HepG2 (cell line): ENCODE measurements around the gene GPLD1. TPM values are rescaled to one million over a fixed set of nuclear protein-coding genes. Genes with fewer than 3 reads are reported as not detected.

Experiments used
- KLF6 ChIP-seq: IDR thresholded peaks from 2 replicates; pipeline ENCODE4 v1.8.0; 2016; ENCODE audit warnings: missing biosample characterization, missing genetic modification reagents
- SOX6 ChIP-seq, 2 experiments: fragments of 450-650 bp in 1 of 2; sonication (generic) in 1 of 2; formaldehyde crosslinking in 1 of 2; IDR thresholded peaks; 2 replicates each; pipeline versions ENCODE4 v1.4.0 to v1.6.1; 2017 to 2020; ENCODE audit warnings: antibody characterized with exemption in 1 of 2, mild to moderate bottlenecking in 1 of 2, missing genetic modification reagents in 1 of 2
- SYNCRIP ChIP-seq: fragments of 200-400 bp; formaldehyde crosslinking; IDR thresholded peaks from 2 replicates; pipeline ENCODE4 v1.6.1; 2018; ENCODE audit warnings: mild to moderate bottlenecking, low read depth, low read length; ENCODE audit not compliant: insufficient read depth
- YEATS4 ChIP-seq: sonication (generic); formaldehyde crosslinking; IDR thresholded peaks from 2 replicates; pipeline ENCODE4 v1.4.0; 2020; ENCODE audit warnings: missing genetic modification reagents, borderline replicate concordance
- ZNF276 ChIP-seq: sonication (generic); formaldehyde crosslinking; IDR thresholded peaks from 2 replicates; pipeline ENCODE4 v1.4.0; 2020; ENCODE audit warnings: mild to moderate bottlenecking, low read depth, missing genetic modification reagents
- ZNF318 ChIP-seq: sonication (generic); formaldehyde crosslinking; IDR thresholded peaks from 2 replicates; pipeline ENCODE4 v1.4.0; 2020; ENCODE audit warnings: mild to moderate bottlenecking, missing genetic modification reagents
- ZNF749 ChIP-seq: sonication (generic); formaldehyde crosslinking; IDR thresholded peaks from 2 replicates; pipeline ENCODE4 v1.8.0; 2022; ENCODE audit warnings: mild to moderate bottlenecking, missing genetic modification reagents, moderate library complexity, borderline replicate concordance
- polyA plus RNA-seq, 8 experiments: library from polyadenylated mRNA; depleted of rRNA in 3 of 8; stranded (reverse) in 7 of 8; unstranded in 1 of 8; fragments of >200 nt; fragmentation: Illumina TruSeq in 4 of 8; extraction: Trizol in 4 of 8; gene quantifications; 2 replicates each; pipeline versions ENCODE4 v1.2.1 to v1.2.3, GENCODE V29; 2011 to 2016; ENCODE audit warnings: low read depth in 4 of 8, missing spikeins in 1 of 8, mixed read lengths in 1 of 8; ENCODE audit not compliant: insufficient read depth in 1 of 8
- total RNA-seq, 5 experiments: library from RNA; depleted of rRNA; stranded (reverse); fragments of >200 nt; fragmentation: Illumina TruSeq; extraction: Trizol; gene quantifications; 2 replicates each; pipeline ENCODE4 v1.2.3, GENCODE V29; 2016; ENCODE audit warnings: low read depth in 1 of 5
- TF ChIP-seq, protein P1 (sequence below): sonication (generic); formaldehyde crosslinking; IDR thresholded peaks from 2 replicates; pipeline ENCODE4 v1.4.0; 2020; ENCODE audit warnings: missing genetic modification reagents

GPLD1 gene
- total and polyA plus RNA-seq, 2 of the 13 experiments (the other 11 are each of a cell fraction or from before 2014, with no cell fraction given) = 6.2 to 7.6 TPM

DNA sequence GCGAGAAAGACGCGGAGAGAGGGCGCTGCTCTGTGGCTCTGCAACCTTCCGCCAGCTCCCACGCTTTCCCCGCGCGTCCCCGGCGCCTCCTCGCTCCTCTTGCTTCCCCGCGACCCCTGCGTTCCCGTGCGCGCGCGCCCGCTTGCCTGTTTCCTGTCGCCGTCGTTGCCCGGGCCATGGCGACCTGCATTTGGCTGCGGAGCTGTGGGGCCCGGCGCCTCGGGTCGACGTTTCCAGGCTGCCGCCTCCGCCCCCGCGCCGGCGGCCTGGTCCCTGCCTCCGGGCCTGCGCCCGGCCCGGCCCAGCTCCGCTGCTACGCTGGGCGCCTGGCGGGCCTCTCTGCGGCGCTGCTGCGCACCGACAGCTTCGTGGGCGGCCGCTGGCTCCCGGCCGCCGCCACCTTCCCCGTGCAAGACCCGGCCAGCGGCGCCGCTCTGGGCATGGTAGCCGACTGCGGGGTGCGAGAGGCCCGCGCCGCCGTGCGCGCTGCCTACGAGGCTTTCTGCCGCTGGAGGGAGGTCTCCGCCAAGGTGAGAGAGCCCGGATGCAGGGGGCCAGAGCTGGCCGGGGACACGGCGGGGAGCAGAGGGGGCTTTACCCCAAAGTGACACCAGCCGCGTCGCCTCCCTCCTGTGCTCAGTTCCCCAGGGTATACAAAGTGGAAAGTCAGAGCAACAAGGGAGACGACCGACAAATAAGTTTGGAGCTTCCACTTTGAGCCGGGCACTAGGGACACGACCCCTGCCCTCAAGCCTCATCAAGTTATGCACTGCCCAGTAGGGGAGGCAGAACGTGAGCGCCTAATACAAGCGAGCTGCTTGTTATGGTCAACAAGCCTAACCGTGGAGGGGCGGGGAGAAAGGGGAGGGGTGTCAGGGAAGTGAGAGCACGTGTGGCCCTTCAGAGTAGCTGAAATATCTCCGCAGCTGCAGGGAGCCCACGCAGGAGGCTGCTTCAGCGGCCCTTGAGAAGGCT is 5.7 kb upstream of the GPLD1 start, which contains the start of gene ALDH5A1 (continued):
- TF ChIP-seq ZNF276 (peak; percentile 69; the same call in 1 of the 2 replicates), ZNF318 (CRISPR knock-in tag) (peak; percentile 56; the same call in 1 of the 2 replicates), YEATS4 (CRISPR knock-in tag) (peak; percentile 97), KLF6 (CRISPR knock-in tag) (peak; percentile 72), SOX6 (IDR thresholded peaks at IDR 0.05) (no peak), SOX6 (CRISPR knock-in tag; IDR thresholded peaks at IDR 0.05) (peak; percentile 8), ZNF749 (peak; percentile 35; the same call in 1 of the 2 replicates), SYNCRIP (no peak)
- TF ChIP-seq, protein P1, sequence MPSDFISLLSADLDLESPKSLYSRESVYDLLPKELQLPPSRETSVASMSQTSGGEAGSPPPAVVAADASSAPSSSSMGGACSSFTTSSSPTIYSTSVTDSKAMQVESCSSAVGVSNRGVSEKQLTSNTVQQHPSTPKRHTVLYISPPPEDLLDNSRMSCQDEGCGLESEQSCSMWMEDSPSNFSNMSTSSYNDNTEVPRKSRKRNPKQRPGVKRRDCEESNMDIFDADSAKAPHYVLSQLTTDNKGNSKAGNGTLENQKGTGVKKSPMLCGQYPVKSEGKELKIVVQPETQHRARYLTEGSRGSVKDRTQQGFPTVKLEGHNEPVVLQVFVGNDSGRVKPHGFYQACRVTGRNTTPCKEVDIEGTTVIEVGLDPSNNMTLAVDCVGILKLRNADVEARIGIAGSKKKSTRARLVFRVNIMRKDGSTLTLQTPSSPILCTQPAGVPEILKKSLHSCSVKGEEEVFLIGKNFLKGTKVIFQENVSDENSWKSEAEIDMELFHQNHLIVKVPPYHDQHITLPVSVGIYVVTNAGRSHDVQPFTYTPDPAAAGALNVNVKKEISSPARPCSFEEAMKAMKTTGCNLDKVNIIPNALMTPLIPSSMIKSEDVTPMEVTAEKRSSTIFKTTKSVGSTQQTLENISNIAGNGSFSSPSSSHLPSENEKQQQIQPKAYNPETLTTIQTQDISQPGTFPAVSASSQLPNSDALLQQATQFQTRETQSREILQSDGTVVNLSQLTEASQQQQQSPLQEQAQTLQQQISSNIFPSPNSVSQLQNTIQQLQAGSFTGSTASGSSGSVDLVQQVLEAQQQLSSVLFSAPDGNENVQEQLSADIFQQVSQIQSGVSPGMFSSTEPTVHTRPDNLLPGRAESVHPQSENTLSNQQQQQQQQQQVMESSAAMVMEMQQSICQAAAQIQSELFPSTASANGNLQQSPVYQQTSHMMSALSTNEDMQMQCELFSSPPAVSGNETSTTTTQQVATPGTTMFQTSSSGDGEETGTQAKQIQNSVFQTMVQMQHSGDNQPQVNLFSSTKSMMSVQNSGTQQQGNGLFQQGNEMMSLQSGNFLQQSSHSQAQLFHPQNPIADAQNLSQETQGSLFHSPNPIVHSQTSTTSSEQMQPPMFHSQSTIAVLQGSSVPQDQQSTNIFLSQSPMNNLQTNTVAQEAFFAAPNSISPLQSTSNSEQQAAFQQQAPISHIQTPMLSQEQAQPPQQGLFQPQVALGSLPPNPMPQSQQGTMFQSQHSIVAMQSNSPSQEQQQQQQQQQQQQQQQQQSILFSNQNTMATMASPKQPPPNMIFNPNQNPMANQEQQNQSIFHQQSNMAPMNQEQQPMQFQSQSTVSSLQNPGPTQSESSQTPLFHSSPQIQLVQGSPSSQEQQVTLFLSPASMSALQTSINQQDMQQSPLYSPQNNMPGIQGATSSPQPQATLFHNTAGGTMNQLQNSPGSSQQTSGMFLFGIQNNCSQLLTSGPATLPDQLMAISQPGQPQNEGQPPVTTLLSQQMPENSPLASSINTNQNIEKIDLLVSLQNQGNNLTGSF = peak; percentile 63; the same call in 1 of the 2 replicates
